GM10248 (cell line): ENCODE measurements around the gene OR6T1.

Source experiments
- CTCF ChIA-PET: fragments of 300-600 bp; sonication (Branson Sonifier 250); formaldehyde crosslinking; extraction: SDS; loops from one replicate; lab custom pipeline; 2021; ENCODE audit warnings: antibody characterized with exemption; lab: Yijun Ruan, JAX
- POLR2A ChIA-PET: fragments of 350-650 bp; sonication (Branson Sonifier 250); formaldehyde crosslinking; extraction: SDS; loops from one replicate; lab custom pipeline; 2020; ENCODE audit warnings: antibody characterized with exemption; lab: Yijun Ruan, JAX
- DNase-seq: peaks from one replicate; pipeline ENCODE4 v3.0.0; 2012; ENCODE audit errors: extremely low spot score
- CTCF ChIP-seq: IDR thresholded peaks from 2 replicates; pipeline ENCODE4 v1.5.1; 2012; ENCODE audit warnings: mild to moderate bottlenecking, low read depth; ENCODE audit errors: extremely low read depth, missing control alignments, control extremely low read depth

OR6T1 gene

GRCh38 chr11:123945132-123945531, 1.5 kb upstream of the OR6T1 start:
- TF ChIP-seq CTCF, result no peak
- ChIA-PET POLR2A (no interaction called here), CTCF (interaction anchor here (1.7 kb wide), 1 partner anchor 11 kb away, joined by 4 read pairs; no protein-coding TSS in a partner anchor)
- DNase-seq, result no peak

- DNase-seq, result no peak
- ChIA-PET CTCF (no interaction called here), POLR2A (no interaction called here)
- no peak for TF ChIP-seq CTCF
Measured at GRCh38 chr11:123942413-123942812, 1.2 kb downstream of the OR6T1 start.

GRCh38 chr11:123939317-123939716, 4.3 kb downstream of the OR6T1 start, which contains the start of gene OR4D5:
OR4D5 (plus strand) TSS chr11:123939617; CDS start chr11:123939617, 0 bp downstream.
- DNase-seq, result no peak
- ChIA-PET CTCF (no interaction called here), POLR2A (no interaction called here)
- no peak for TF ChIP-seq CTCF

GRCh38 chr11:123924027-123924426, 19.6 kb downstream of the OR6T1 start:
- no peak for DNase-seq
- CTCF ChIA-PET, result no interaction called here
- POLR2A ChIA-PET, result no interaction called here
- no peak for TF ChIP-seq CTCF

GRCh38 chr11:123920943-123921342, 22.7 kb downstream of the OR6T1 start:
- TF ChIP-seq CTCF, result no peak
- ChIA-PET POLR2A (no interaction called here), CTCF (no interaction called here)
- no peak for DNase-seq

GRCh38 chr11:123905826-123906225, 37.8 kb downstream of the OR6T1 start:
- no peak for DNase-seq
- POLR2A ChIA-PET, result no interaction called here
- CTCF ChIA-PET, result no interaction called here
- no peak for TF ChIP-seq CTCF

GRCh38 chr11:123904932-123905331, 38.7 kb downstream of the OR6T1 start:
- TF ChIP-seq CTCF, result no peak
- ChIA-PET CTCF (no interaction called here), POLR2A (no interaction called here)
- no peak for DNase-seq
